Ishikawa (cell line): ENCODE measurements around the gene SLC12A5.

ENCODE experiments used
- EGR1 ChIP-seq: IDR thresholded peaks from 2 replicates; pipeline ENCODE4 v1.6.1; 2012
- EP300 ChIP-seq: IDR thresholded peaks from 2 replicates; pipeline ENCODE4 v1.6.1; 2012; ENCODE audit warnings: borderline replicate concordance
- FOXM1 ChIP-seq: IDR thresholded peaks from 2 replicates; pipeline ENCODE4 v1.6.1; 2012; ENCODE audit warnings: low read depth, borderline replicate concordance
- RAD21 ChIP-seq: IDR thresholded peaks from 2 replicates; pipeline ENCODE4 v1.6.1; 2012; ENCODE audit warnings: low read depth
- TCF12 ChIP-seq: IDR thresholded peaks from 2 replicates; pipeline ENCODE4 v1.6.1; 2012; ENCODE audit warnings: low read depth
- ZBTB7A ChIP-seq: IDR thresholded peaks from 2 replicates; pipeline ENCODE4 v1.6.1; 2012; ENCODE audit warnings: low read depth
- TF ChIP-seq, protein P1 (sequence below): IDR thresholded peaks from 2 replicates; pipeline ENCODE4 v1.6.1; 2012; ENCODE audit warnings: low read depth, mild to moderate bottlenecking
- TF ChIP-seq, protein P2 (sequence below): IDR thresholded peaks from 2 replicates; pipeline ENCODE4 v1.6.1; 2012
- TF ChIP-seq, protein P3 (sequence below): IDR thresholded peaks from 2 replicates; pipeline ENCODE4 v1.6.1; 2012

DNA sequence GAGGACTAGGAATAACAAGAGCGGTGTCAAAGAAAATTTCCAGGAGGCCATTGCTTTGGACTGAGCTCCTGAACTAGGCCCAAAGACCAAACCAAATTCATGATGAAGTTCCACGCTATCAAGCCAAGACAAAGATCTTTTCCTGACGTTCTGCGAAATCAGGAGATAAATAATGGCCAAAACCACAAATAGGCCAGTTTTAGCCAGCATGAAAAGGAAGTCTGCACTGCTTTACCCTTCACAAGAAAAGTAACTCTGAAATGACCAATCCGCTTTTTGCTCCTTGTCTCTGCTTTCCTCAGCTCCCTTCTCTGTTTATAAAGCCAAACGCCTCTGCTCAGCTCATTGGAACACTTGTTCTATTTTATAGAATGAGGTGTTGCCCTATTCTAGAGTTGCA is 54.1 kb downstream of the SLC12A5 start:
- TF ChIP-seq ZBTB7A (no peak), FOXM1 (no peak), TCF12 (no peak), RAD21 (no peak), EGR1 (no peak), EP300 (no peak)
- TF ChIP-seq, protein P1, sequence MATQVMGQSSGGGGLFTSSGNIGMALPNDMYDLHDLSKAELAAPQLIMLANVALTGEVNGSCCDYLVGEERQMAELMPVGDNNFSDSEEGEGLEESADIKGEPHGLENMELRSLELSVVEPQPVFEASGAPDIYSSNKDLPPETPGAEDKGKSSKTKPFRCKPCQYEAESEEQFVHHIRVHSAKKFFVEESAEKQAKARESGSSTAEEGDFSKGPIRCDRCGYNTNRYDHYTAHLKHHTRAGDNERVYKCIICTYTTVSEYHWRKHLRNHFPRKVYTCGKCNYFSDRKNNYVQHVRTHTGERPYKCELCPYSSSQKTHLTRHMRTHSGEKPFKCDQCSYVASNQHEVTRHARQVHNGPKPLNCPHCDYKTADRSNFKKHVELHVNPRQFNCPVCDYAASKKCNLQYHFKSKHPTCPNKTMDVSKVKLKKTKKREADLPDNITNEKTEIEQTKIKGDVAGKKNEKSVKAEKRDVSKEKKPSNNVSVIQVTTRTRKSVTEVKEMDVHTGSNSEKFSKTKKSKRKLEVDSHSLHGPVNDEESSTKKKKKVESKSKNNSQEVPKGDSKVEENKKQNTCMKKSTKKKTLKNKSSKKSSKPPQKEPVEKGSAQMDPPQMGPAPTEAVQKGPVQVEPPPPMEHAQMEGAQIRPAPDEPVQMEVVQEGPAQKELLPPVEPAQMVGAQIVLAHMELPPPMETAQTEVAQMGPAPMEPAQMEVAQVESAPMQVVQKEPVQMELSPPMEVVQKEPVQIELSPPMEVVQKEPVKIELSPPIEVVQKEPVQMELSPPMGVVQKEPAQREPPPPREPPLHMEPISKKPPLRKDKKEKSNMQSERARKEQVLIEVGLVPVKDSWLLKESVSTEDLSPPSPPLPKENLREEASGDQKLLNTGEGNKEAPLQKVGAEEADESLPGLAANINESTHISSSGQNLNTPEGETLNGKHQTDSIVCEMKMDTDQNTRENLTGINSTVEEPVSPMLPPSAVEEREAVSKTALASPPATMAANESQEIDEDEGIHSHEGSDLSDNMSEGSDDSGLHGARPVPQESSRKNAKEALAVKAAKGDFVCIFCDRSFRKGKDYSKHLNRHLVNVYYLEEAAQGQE: no peak
- TF ChIP-seq, protein P2, sequence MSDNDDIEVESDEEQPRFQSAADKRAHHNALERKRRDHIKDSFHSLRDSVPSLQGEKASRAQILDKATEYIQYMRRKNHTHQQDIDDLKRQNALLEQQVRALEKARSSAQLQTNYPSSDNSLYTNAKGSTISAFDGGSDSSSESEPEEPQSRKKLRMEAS: no peak
- TF ChIP-seq, protein P3, sequence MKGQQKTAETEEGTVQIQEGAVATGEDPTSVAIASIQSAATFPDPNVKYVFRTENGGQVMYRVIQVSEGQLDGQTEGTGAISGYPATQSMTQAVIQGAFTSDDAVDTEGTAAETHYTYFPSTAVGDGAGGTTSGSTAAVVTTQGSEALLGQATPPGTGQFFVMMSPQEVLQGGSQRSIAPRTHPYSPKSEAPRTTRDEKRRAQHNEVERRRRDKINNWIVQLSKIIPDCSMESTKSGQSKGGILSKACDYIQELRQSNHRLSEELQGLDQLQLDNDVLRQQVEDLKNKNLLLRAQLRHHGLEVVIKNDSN: no peak
